OCI-LY3 (cell line): ENCODE measurements around the gene CLEC16A.

Experiments used
- H2AFZ ChIP-seq: fragments of 200-600, 300-600 bp; shearing (Covaris generic); 2 replicates; pipeline ENCODE4 v1.6.0; 2014; ENCODE audit warnings: antibody characterized with exemption, low read depth, low read length
- H3K27ac ChIP-seq: fragments of 200-600, 300-600 bp; sonication (generic); 2 replicates; pipeline ENCODE4 v1.5.1; 2014; ENCODE audit warnings: mild to moderate bottlenecking, low read length, moderate library complexity, mixed read lengths
- H3K27me3 ChIP-seq: fragments of 200-600, 300-600 bp; sonication (generic); 2 replicates; pipeline ENCODE4 v1.6.1; 2014; ENCODE audit warnings: low read depth, low read length, mixed read lengths
- H3K36me3 ChIP-seq: fragments of 200-600, 300-600 bp; sonication (generic); replicated peaks from 2 replicates; pipeline ENCODE3; 2014; ENCODE audit warnings: low read depth, low read length, mixed read lengths
- H3K4me1 ChIP-seq: fragments of 300-600, 200-600 bp; sonication (generic); 2 replicates; pipeline ENCODE4 v1.6.1; 2014; ENCODE audit warnings: low read length, mixed read lengths
- H3K4me2 ChIP-seq: fragments of 200-600, 300-600 bp; sonication (generic); 2 replicates; pipeline ENCODE4 v1.6.1; 2014; ENCODE audit warnings: low read length, mixed read lengths
- H3K4me3 ChIP-seq: fragments of 300-600, 200-600 bp; sonication (generic); 2 replicates; pipeline ENCODE4 v1.5.1; 2014; ENCODE audit warnings: antibody characterized with exemption, mild to moderate bottlenecking, low read length, moderate library complexity
- H3K79me2 ChIP-seq: fragments of 300-600, 200-600 bp; shearing (Covaris generic); 2 replicates; pipeline ENCODE4 v1.6.1; 2014; ENCODE audit warnings: mild to moderate bottlenecking, low read length, mixed read lengths
- H3K9ac ChIP-seq: fragments of 300-600, 200-600 bp; shearing (Covaris generic); 2 replicates; pipeline ENCODE4 v1.6.0; 2014; ENCODE audit warnings: mild to moderate bottlenecking, low read length, moderate library complexity
- H3K9me3 ChIP-seq: fragments of 200-600, 300-600 bp; shearing (Covaris generic); 2 replicates; pipeline ENCODE4 v1.6.1; 2014; ENCODE audit warnings: low read length, mixed read lengths; ENCODE audit not compliant: insufficient read depth
- H4K20me1 ChIP-seq: fragments of 200-600, 300-600 bp; sonication (generic); 2 replicates; pipeline ENCODE4 v1.6.1; 2016; ENCODE audit warnings: low read length, mixed read lengths; ENCODE audit not compliant: insufficient read depth
- EZH2phosphoT487 ChIP-seq: fragments of 200-600 bp; shearing (Covaris generic); IDR thresholded peaks from 2 replicates; pipeline ENCODE4 v1.6.1; 2018; ENCODE audit warnings: antibody characterized with exemption, mixed run types, low read depth
- TF ChIP-seq, protein P1 (sequence below): fragments of 200-600, 300-600 bp; sonication (generic); IDR thresholded peaks from 2 replicates; pipeline ENCODE4 v1.5.1; 2014; ENCODE audit warnings: antibody characterized with exemption, low read length, low read depth

The CLEC16A gene

DNA sequence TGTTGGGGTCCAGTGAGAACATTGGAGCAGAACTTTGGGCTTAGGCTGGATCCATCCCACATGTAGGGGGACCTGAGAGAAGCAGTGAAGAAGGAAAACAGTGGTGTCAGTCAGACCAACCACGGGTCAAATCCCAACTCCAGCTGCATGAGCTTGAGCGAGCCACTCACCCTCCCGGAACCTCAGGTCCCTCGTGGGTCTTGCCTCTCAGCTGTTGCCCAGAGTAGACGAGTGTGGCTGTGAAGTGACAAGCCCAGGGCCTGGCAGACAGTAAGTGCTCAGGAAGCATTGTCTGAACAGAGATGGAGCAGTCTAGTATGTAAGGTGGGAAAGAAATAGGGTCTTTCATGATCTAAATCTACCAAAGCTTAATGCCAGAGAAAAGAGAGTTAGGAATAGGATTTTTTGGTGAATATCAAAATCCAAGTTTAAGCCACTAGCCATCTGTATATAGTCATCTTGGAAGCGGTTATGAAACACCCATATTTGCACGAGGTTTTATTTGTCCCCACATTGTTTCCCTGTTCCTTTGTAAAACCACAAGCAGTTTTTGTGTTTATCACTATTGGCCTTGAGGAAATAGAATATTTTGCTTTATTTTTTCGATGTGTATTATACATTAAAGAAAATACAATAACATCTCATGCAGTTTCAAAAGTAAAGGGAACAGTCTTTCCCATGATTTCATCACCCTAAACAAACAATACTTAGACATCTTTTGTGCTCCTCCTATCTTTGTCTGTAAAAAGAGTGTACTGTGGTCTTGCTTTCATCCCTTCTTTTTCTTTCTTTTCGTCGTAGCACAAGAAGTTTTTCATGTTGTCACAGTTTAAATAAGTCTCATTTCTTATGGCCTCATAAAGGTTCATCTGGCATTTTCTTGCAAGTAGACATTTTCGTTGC, 112.0 kb downstream of the CLEC16A start:
- Histone ChIP-seq H3K27ac (no peak overlapping the region), H3K4me2 (no peak overlapping the region), H3K36me3 (peaks cover 6% of the 10 kb centered on the region), H3K4me3 (no peak overlapping the region), H3K79me2 (no peaks in the 10 kb centered on the region), H2AFZ (no peak overlapping the region), H4K20me1 (no peaks in the 10 kb centered on the region), H3K9ac (no peak overlapping the region), H3K4me1 (peaks cover 22% of the 10 kb centered on the region), H3K9me3 (no peaks in the 10 kb centered on the region), H3K27me3 (no peaks in the 10 kb centered on the region)
- TF ChIP-seq, protein P1, sequence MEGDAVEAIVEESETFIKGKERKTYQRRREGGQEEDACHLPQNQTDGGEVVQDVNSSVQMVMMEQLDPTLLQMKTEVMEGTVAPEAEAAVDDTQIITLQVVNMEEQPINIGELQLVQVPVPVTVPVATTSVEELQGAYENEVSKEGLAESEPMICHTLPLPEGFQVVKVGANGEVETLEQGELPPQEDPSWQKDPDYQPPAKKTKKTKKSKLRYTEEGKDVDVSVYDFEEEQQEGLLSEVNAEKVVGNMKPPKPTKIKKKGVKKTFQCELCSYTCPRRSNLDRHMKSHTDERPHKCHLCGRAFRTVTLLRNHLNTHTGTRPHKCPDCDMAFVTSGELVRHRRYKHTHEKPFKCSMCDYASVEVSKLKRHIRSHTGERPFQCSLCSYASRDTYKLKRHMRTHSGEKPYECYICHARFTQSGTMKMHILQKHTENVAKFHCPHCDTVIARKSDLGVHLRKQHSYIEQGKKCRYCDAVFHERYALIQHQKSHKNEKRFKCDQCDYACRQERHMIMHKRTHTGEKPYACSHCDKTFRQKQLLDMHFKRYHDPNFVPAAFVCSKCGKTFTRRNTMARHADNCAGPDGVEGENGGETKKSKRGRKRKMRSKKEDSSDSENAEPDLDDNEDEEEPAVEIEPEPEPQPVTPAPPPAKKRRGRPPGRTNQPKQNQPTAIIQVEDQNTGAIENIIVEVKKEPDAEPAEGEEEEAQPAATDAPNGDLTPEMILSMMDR = no peak
- TF ChIP-seq EZH2phosphoT487 = no peak

- Histone ChIP-seq H3K36me3 (peaks cover 6% of the 10 kb centered on the region), H2AFZ (no peak overlapping the region), H3K27me3 (no peaks in the 10 kb centered on the region), H4K20me1 (no peaks in the 10 kb centered on the region), H3K4me1 (peaks cover 16% of the 10 kb centered on the region), H3K9me3 (no peaks in the 10 kb centered on the region), H3K4me2 (no peak overlapping the region), H3K9ac (no peak overlapping the region), H3K27ac (no peak overlapping the region), H3K79me2 (no peaks in the 10 kb centered on the region), H3K4me3 (no peak overlapping the region)
- TF ChIP-seq, protein P1 = no peak
- TF ChIP-seq EZH2phosphoT487 = no peak
Measured at GRCh38 chr16:11056993-11057649, 112.8 kb downstream of the CLEC16A start.

- Histone ChIP-seq H2AFZ (no peak overlapping the region), H3K4me1 (peaks cover 9% of the 10 kb centered on the region), H3K79me2 (no peaks in the 10 kb centered on the region), H3K27me3 (no peaks in the 10 kb centered on the region), H3K4me3 (no peak overlapping the region), H4K20me1 (no peaks in the 10 kb centered on the region), H3K4me2 (no peak overlapping the region), H3K27ac (no peak overlapping the region), H3K36me3 (peaks cover 6% of the 10 kb centered on the region), H3K9me3 (no peaks in the 10 kb centered on the region), H3K9ac (no peak overlapping the region)
- no peak for TF ChIP-seq EZH2phosphoT487
- TF ChIP-seq, protein P1 = no peak
Measured at GRCh38 chr16:11057711-11058345, 113.5 kb downstream of the CLEC16A start.

- no peaks in the 10 kb centered on the region for H3K27me3 ChIP-seq
- H3K9ac ChIP-seq = no peak overlapping the region
- TF ChIP-seq, protein P1 = no peak
- no peak for TF ChIP-seq EZH2phosphoT487
- H4K20me1 ChIP-seq = no peaks in the 10 kb centered on the region
- no peak overlapping the region for H3K4me3 ChIP-seq
- no peaks in the 10 kb centered on the region for H3K79me2 ChIP-seq
- peaks cover 9% of the 10 kb centered on the region for H3K4me1 ChIP-seq
- H3K36me3 ChIP-seq = peaks cover 6% of the 10 kb centered on the region
- H3K27ac ChIP-seq = no peak overlapping the region
- no peak overlapping the region for H3K4me2 ChIP-seq
- no peaks in the 10 kb centered on the region for H3K9me3 ChIP-seq
- no peak overlapping the region for H2AFZ ChIP-seq
Measured at GRCh38 chr16:11058832-11059231, 114.5 kb downstream of the CLEC16A start.
